ENCODE results near the gene EIF5AL1.

GRCh38 chr10:79559726-79560125 lies 47.4 kb downstream of the EIF5AL1 start:
- no peak for TF ChIP-seq CTCF (IDR thresholded peaks at IDR 0.05)
- TF ChIP-seq POLR2A (IDR thresholded peaks at IDR 0.05): no peak
